ENCODE measurements around the gene IGF1R. TPM values are rescaled to one million over a fixed set of nuclear protein-coding genes. Genes with fewer than 3 reads are reported as not detected.

The IGF1R gene
- total RNA-seq, 4 donors from 2014 or later = 49.4 to 239 (median 109) TPM

GRCh38 chr15:98907927-98908471, 259.7 kb downstream of the IGF1R start:
- Histone ChIP-seq H3K9me3 (no peaks in the 10 kb centered on the region), H3K36me3 (peaks cover 0 to 9% (median under 1%) of the 10 kb centered on the region in 4 donors), H3K4me3 (no peak overlapping the region), H3K27ac (peak overlapping the region in 1 of 4 donors; percentile 40), H3K4me1 (peaks cover 0 to 10% (median 7%) of the 10 kb centered on the region in 4 donors), H3K27me3 (no peaks in the 10 kb centered on the region)
- 74 to 89% methylated on average over 2 to 4 of the region's 4 CpGs for WGBS, 2 donors (ENCODE audit: low coverage in 1 of 2)
- in situ Hi-C loops (cut with MboI; ENCODE audit: low pct_ligation_motif_present in 1 of 4, low pct_unique_long_range_greater_than_20kb in 1 of 4, low sequenced_read_pairs in 3 of 4) = no loop called here
- DNase-seq = no peak
- intact Hi-C loops (cut with DNase I; ENCODE audit: low total_unique reads) = no loop called here
- TF ChIP-seq EP300 (IDR thresholded peaks at IDR 0.05; ENCODE audit: low read depth) = no peak

DNA sequence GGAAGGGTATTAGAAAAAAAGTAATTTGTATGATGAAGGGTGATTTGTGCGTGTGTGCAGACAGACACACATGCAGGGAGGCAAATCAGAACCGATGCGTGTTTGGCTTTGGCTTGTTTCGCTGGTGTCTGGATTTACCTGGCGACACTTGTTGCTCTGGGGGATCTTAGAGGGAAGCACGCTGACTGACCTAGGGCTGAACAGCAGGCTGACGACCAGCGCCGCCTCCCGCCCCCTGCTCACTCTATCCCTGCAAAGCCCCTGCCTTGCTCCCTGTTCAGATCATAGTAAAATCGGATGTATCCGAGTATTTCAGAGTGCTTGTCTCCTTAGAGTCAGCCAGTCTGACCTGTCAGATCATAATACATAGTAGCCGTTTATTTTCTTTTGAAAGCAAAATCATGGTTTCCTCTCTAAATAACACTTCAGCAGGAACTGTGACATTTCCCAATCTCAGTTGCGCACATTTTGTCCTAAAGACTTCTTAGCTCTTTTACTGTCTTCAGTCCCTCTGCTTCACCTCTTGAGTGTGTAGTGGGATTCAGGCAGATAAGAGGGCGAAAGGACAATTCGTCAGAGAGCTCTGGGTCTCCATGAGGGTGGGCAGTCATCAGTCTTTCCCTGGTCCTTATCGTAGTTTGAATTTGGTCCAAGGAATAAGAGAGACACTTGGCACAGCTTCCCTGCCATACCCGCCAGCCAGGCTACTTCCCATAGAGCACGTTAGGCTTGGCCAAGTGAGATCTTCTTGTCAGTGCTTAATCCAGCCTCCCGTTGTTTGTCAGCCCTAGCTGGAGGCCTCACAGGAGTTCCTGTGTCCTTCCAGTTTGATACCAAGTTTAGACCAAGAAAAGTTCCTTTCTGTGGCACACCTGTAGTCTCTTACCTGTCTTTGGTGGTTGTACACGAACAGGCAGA, 261.9 kb downstream of the IGF1R start:
- Histone ChIP-seq H3K4me3 (no peak overlapping the region), H3K4me1 (peaks cover 10 to 18% (median 15%) of the 10 kb centered on the region in 4 donors), H3K27me3 (no peaks in the 10 kb centered on the region), H3K27ac (no peak overlapping the region), H3K36me3 (peaks cover 0 to 18% (median 2%) of the 10 kb centered on the region in 4 donors), H3K9me3 (no peaks in the 10 kb centered on the region)
- in situ Hi-C loops (cut with MboI; ENCODE audit: low pct_ligation_motif_present in 1 of 4, low pct_unique_long_range_greater_than_20kb in 1 of 4, low sequenced_read_pairs in 3 of 4) (no loop called here), intact Hi-C loops (cut with DNase I; ENCODE audit: low total_unique reads) (no loop called here)
- TF ChIP-seq EP300 (IDR thresholded peaks at IDR 0.05; ENCODE audit: low read depth) (no peak), POLR2A (IDR thresholded peaks at IDR 0.05) (no peak), POLR2AphosphoS5 (IDR thresholded peaks at IDR 0.05) (no peak)
- TF ChIP-seq, protein P1, sequence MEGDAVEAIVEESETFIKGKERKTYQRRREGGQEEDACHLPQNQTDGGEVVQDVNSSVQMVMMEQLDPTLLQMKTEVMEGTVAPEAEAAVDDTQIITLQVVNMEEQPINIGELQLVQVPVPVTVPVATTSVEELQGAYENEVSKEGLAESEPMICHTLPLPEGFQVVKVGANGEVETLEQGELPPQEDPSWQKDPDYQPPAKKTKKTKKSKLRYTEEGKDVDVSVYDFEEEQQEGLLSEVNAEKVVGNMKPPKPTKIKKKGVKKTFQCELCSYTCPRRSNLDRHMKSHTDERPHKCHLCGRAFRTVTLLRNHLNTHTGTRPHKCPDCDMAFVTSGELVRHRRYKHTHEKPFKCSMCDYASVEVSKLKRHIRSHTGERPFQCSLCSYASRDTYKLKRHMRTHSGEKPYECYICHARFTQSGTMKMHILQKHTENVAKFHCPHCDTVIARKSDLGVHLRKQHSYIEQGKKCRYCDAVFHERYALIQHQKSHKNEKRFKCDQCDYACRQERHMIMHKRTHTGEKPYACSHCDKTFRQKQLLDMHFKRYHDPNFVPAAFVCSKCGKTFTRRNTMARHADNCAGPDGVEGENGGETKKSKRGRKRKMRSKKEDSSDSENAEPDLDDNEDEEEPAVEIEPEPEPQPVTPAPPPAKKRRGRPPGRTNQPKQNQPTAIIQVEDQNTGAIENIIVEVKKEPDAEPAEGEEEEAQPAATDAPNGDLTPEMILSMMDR (IDR thresholded peaks at IDR 0.05) = no peak
- no peak for DNase-seq
- WGBS, 2 donors (ENCODE audit: low coverage in 1 of 2) = 85 to 95% methylated on average over 12 to 21 of the region's 21 CpGs

DNA sequence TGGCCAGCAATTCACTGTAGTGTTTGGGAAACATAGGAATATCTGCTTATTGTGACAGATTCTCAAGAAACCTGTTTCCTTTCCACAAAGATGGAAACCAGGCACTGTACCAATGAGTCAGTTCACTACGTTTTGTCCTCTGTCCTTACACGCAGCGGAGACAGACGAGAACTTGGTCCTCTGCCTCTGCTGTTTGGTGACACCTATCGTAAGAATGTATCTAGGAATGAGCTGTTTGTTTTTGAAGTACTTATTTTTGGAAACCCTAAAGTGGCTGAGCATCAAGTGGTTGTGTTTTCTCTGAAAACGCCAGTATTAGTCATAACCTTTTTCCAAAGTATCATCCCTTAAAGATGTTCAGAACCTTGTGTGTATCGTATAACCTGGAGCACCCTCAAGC, 266.3 kb downstream of the IGF1R start:
- no peak for DNase-seq
- Histone ChIP-seq H3K9me3 (no peaks in the 10 kb centered on the region), H3K4me3 (no peak overlapping the region), H3K4me1 (peaks cover 5 to 17% (median 15%) of the 10 kb centered on the region in 4 donors), H3K27ac (peak overlapping the region in 3 of 4 donors; percentile 31 to 61 (median 42)), H3K27me3 (no peaks in the 10 kb centered on the region), H3K36me3 (peaks cover 0 to 40% (median 4%) of the 10 kb centered on the region in 4 donors)
- in situ Hi-C loops (cut with MboI; ENCODE audit: low pct_ligation_motif_present in 1 of 4, low pct_unique_long_range_greater_than_20kb in 1 of 4, low sequenced_read_pairs in 3 of 4) (no loop called here), intact Hi-C loops (cut with DNase I; ENCODE audit: low total_unique reads) (no loop called here)
- 71 to 72% methylated on average over 6 to 7 of the region's 7 CpGs for WGBS, 2 donors (ENCODE audit: low coverage in 1 of 2)
- no peak for TF ChIP-seq POLR2AphosphoS5 (IDR thresholded peaks at IDR 0.05)
- TF ChIP-seq, protein P1 (IDR thresholded peaks at IDR 0.05) = no peak
- TF ChIP-seq POLR2A (IDR thresholded peaks at IDR 0.05) = no peak
- no peak for TF ChIP-seq EP300 (IDR thresholded peaks at IDR 0.05; ENCODE audit: low read depth)

DNA sequence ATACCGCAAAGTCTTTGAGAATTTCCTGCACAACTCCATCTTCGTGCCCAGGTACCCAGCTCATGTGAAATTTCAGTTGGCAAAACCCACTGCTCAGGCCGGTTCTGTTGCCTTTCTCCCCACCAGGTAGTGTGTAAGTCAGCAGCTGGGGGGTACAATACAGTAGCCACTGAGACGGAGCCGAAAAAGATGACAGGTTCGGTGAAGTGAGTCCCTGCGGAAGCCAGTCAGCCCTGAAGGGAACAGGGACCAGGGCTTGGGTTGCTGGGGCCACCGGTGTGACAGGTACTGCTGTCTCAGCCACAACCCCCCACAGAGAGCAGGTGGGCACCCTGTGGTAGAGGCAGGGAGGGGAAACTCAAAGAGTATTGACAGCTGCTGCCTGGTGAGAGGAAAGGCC, 268.5 kb downstream of the IGF1R start:
- DNase-seq = no peak
- Histone ChIP-seq H3K4me1 (peaks cover 5 to 17% (median 15%) of the 10 kb centered on the region in 4 donors), H3K36me3 (peaks cover 0 to 40% (median 5%) of the 10 kb centered on the region in 4 donors), H3K27me3 (no peaks in the 10 kb centered on the region), H3K9me3 (no peaks in the 10 kb centered on the region), H3K27ac (no peak overlapping the region), H3K4me3 (no peak overlapping the region)
- intact Hi-C loops (cut with DNase I; ENCODE audit: low total_unique reads) = no loop called here
- TF ChIP-seq POLR2A (IDR thresholded peaks at IDR 0.05) = no peak
- TF ChIP-seq EP300 (IDR thresholded peaks at IDR 0.05; ENCODE audit: low read depth) = no peak
- no peak for TF ChIP-seq POLR2AphosphoS5 (IDR thresholded peaks at IDR 0.05)
- TF ChIP-seq, protein P1 (IDR thresholded peaks at IDR 0.05) = no peak
- in situ Hi-C loops (cut with MboI; ENCODE audit: low pct_ligation_motif_present in 1 of 4, low pct_unique_long_range_greater_than_20kb in 1 of 4, low sequenced_read_pairs in 3 of 4) = no loop called here
- 96% methylated on average over 8 of the region's 8 CpGs; no CpG with 5 or more reads in 1 of the 2 donors for WGBS, 2 donors (ENCODE audit: low coverage in 1 of 2)

Data from transverse colon (tissue), 4 donors.